OCI-LY7 (cell line): ENCODE data around the gene ANO6. TPM values are rescaled to one million over a fixed set of nuclear protein-coding genes. Genes with fewer than 3 reads are reported as not detected.
"Not testable (repeated sequence)": the region's sequence is repeated elsewhere in the genome, so short reads cannot be mapped to it uniquely, and the experiment has no call there.

Experiments
- BruUV-seq: library from RNA; stranded (reverse); fragments of 400-500 nt; replicated peaks from 2 replicates; lab custom pipeline; 2021; lab: Mats Ljungman, UMichigan
- CTCF ChIA-PET: fragments of 300-600 bp; sonication (Branson Sonifier 250); formaldehyde crosslinking; loops from one replicate; lab custom pipeline; 2022; ENCODE audit warnings: antibody characterized with exemption; ENCODE audit not compliant: unreplicated experiment; lab: Charles Lee
- POLR2A ChIA-PET: fragments of 300-600 bp; sonication (Branson Sonifier 250); formaldehyde crosslinking; loops from one replicate; lab custom pipeline; 2022; ENCODE audit warnings: antibody characterized with exemption; lab: Charles Lee
- DNase-seq: peaks from one replicate; pipeline ENCODE4 v3.0.0-alpha.2; 2015; ENCODE audit warnings: low spot score
- H2AFZ ChIP-seq: fragments of 200-600 bp; sonication (generic), shearing (Covaris generic); 2 replicates; pipeline ENCODE4 v1.6.1; 2014; ENCODE audit warnings: mild to moderate bottlenecking, antibody characterized with exemption, low read length, moderate library complexity
- H3K27ac ChIP-seq: fragments of 200-600 bp; sonication (generic); 2 replicates; pipeline ENCODE4 v1.5.1; 2014; ENCODE audit warnings: mixed run types, low read depth, mild to moderate bottlenecking, moderate library complexity, low read length, inconsistent platforms; ENCODE audit not compliant: poor library complexity, severe bottlenecking
- H3K36me3 ChIP-seq: fragments of 200-600 bp; sonication (generic); 2 replicates; pipeline ENCODE4 v1.6.1; 2014; ENCODE audit warnings: mild to moderate bottlenecking, antibody characterized with exemption, low read length, moderate library complexity, mixed read lengths; ENCODE audit not compliant: insufficient read depth
- H3K4me1 ChIP-seq: fragments of 200-600 bp; sonication (generic); 2 replicates; pipeline ENCODE4 v1.5.1; 2014; ENCODE audit warnings: mild to moderate bottlenecking, low read length; ENCODE audit not compliant: insufficient read depth, poor library complexity, severe bottlenecking
- H3K4me2 ChIP-seq: fragments of 200-600 bp; sonication (generic); 2 replicates; pipeline ENCODE4 v1.6.1; 2014; ENCODE audit warnings: mild to moderate bottlenecking, low read length
- H3K4me3 ChIP-seq: fragments of 200-600 bp; sonication (generic); 2 replicates; pipeline ENCODE4 v1.5.1; 2014; ENCODE audit warnings: mild to moderate bottlenecking, low read depth, low read length; ENCODE audit not compliant: poor library complexity, severe bottlenecking
- H3K79me2 ChIP-seq: fragments of 200-600 bp; sonication (generic); 2 replicates; pipeline ENCODE4 v1.6.1; 2016; ENCODE audit warnings: low read depth, mild to moderate bottlenecking, low read length, moderate library complexity, mixed read lengths; ENCODE audit not compliant: insufficient read depth
- H3K9me2 ChIP-seq: fragments of 200-600 bp; sonication (generic); 2 replicates; pipeline ENCODE4 v1.6.1; 2016; ENCODE audit warnings: mild to moderate bottlenecking, low read length, mixed read lengths; ENCODE audit not compliant: insufficient read depth
- H3K9me3 ChIP-seq: fragments of 200-600 bp; sonication (generic); 2 replicates; pipeline ENCODE4 v1.6.1; 2014; ENCODE audit warnings: mild to moderate bottlenecking, mixed run types, low read length, mixed read lengths
- H4K20me1 ChIP-seq: fragments of 200-600 bp; sonication (generic); 2 replicates; pipeline ENCODE4 v1.6.1; 2014; ENCODE audit warnings: mild to moderate bottlenecking, antibody characterized with exemption, low read length, moderate library complexity, mixed read lengths; ENCODE audit not compliant: insufficient read depth
- EZH2phosphoT487 ChIP-seq: fragments of 200-600 bp; sonication (generic); IDR thresholded peaks from 2 replicates; pipeline ENCODE4 v1.6.1; 2018; ENCODE audit warnings: low read depth, borderline replicate concordance, mild to moderate bottlenecking, mixed run types, antibody characterized with exemption, low read length, moderate library complexity, mixed read lengths
- intact Hi-C: fragments of 100-400 bp; cut with micrococcal nuclease; formaldehyde crosslinking; loops from one replicate; pipeline ENCODE4 v1.10.0; 2022; ENCODE audit not compliant: unreplicated experiment
- total RNA-seq, 2 experiments: library from RNA; depleted of rRNA in 1 of 2; stranded (reverse); fragments of >200 nt in 1 of 2; shearing (Covaris generic) in 1 of 2; gene quantifications; 2 replicates each; pipeline ENCODE4 v1.2.3, GENCODE V29; 2014 to 2022
- TF ChIP-seq, protein P1 (sequence below): fragments of 200-600 bp; sonication (generic); conservative IDR thresholded peaks from 2 replicates; pipeline ENCODE4 v1.5.1; 2014; ENCODE audit warnings: mild to moderate bottlenecking, antibody characterized with exemption, low read length, moderate library complexity, mixed read lengths

The ANO6 gene
- total RNA-seq, 2 experiments from 2014 or later: 15.0 to 17.7 TPM

DNA sequence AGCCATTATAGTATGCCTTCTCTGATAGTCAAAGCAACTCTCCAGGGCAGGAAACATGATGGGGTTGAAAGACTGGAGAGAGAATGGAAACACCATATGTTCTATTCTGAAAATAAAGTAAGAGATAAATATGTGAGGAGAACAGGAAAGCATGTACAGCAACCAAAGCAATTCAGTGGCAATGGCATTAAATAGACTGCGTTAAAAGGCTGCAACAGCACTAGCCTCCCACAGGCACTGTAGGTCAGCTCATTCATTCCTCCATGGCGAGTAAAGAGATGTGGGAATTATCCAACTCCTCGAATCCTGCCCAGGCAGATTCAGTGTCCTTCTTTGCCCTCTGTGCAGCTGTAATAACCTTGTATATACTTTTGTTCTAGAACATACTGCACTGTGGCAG is 43.8 kb downstream of the ANO6 start:
- ChIA-PET CTCF (no interaction called here), POLR2A (interaction anchor here (1.1 kb wide), 1 partner anchor 9 kb away, joined by 5 read pairs; no protein-coding TSS in a partner anchor)
- Histone ChIP-seq H3K4me1 (peaks cover 17% of the 10 kb centered on the region), H3K36me3 (no peaks in the 10 kb centered on the region), H3K9me2 (no peaks in the 10 kb centered on the region), H3K27ac (no peak overlapping the region), H3K4me3 (no peak overlapping the region), H3K4me2 (no peak overlapping the region), H4K20me1 (no peaks in the 10 kb centered on the region), H3K9me3 (no peaks in the 10 kb centered on the region), H2AFZ (no peak overlapping the region), H3K79me2 (no peaks in the 10 kb centered on the region)
- TF ChIP-seq EZH2phosphoT487: no peak
- TF ChIP-seq, protein P1, sequence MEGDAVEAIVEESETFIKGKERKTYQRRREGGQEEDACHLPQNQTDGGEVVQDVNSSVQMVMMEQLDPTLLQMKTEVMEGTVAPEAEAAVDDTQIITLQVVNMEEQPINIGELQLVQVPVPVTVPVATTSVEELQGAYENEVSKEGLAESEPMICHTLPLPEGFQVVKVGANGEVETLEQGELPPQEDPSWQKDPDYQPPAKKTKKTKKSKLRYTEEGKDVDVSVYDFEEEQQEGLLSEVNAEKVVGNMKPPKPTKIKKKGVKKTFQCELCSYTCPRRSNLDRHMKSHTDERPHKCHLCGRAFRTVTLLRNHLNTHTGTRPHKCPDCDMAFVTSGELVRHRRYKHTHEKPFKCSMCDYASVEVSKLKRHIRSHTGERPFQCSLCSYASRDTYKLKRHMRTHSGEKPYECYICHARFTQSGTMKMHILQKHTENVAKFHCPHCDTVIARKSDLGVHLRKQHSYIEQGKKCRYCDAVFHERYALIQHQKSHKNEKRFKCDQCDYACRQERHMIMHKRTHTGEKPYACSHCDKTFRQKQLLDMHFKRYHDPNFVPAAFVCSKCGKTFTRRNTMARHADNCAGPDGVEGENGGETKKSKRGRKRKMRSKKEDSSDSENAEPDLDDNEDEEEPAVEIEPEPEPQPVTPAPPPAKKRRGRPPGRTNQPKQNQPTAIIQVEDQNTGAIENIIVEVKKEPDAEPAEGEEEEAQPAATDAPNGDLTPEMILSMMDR: no peak
- intact Hi-C loops: loop anchor here (10.0 kb wide), 1 partner anchor 85 kb away; no protein-coding TSS in a partner anchor
- BruUV-seq: no TSS peak
- no peak for DNase-seq

DNA sequence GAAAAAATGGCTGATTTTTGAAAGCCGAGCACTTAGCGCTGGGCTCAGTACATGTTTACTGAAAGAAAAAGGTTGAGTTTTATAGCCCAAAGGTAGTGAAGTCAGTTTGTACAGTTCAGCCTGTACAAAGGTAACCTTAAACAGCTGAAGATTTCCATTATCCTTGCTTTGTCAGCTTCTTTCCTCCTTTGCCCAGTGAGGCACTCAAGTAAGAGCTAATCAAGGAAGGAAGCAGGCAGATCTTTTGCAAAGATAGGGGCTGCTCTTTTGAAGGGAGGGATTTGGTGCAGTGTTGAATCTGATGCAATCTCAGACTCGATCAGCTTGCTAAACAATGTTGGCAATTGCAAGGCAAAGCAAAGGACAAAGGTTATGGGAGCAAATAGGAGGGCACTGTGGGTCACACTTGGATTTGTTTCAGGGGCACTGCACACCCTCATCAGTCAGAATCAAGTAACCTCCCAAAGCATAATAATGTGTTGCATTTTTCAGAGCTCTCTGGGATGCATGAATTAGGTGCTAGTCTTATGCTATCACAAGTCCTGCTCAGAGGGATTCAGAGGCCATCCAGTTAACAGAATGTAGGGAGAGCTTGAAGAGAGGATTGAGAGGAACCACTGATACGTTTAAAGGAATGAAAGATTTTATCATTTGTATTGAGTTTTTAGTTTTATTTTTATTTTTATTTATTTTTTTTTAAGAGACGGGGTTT is 44.4 kb downstream of the ANO6 start:
- Histone ChIP-seq H2AFZ (no peak overlapping the region), H3K4me1 (peaks cover 17% of the 10 kb centered on the region), H3K79me2 (no peaks in the 10 kb centered on the region), H3K27ac (no peak overlapping the region), H3K9me2 (no peaks in the 10 kb centered on the region), H3K9me3 (no peaks in the 10 kb centered on the region), H3K4me2 (no peak overlapping the region), H3K4me3 (no peak overlapping the region), H4K20me1 (no peaks in the 10 kb centered on the region), H3K36me3 (no peaks in the 10 kb centered on the region)
- intact Hi-C loops: loop anchor here (10.0 kb wide), 1 partner anchor 85 kb away; no protein-coding TSS in a partner anchor
- ChIA-PET POLR2A (interaction anchor here (1.1 kb wide), 1 partner anchor 8 kb away, joined by 5 read pairs; no protein-coding TSS in a partner anchor), CTCF (no interaction called here)
- no peak for TF ChIP-seq EZH2phosphoT487
- TF ChIP-seq, protein P1: no peak
- BruUV-seq: no TSS peak
- DNase-seq: no peak

DNA sequence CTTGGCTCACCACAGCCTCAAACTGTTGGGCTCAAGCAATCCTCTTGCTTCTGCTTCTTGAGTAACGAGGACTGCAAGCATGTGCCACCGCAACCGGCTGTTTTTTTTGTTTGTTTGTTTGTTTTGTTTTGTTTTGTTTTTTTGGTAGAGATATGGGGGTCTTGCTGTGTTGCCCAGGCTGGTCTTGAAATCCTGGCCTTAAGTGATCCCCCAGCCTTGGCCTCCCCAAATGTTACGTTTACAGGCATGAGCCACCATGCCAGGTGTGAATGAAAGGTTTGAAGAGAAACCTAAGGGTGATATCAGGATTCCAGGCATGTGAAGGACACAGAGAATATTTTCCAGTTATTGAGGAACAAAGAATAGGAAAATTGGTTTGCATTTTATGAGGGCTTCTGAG is 45.0 kb downstream of the ANO6 start:
- Histone ChIP-seq H3K4me2 (no peak overlapping the region), H3K36me3 (no peaks in the 10 kb centered on the region), H3K79me2 (no peaks in the 10 kb centered on the region), H3K9me2 (no peaks in the 10 kb centered on the region), H3K27ac (no peak overlapping the region), H3K4me1 (peaks cover 16% of the 10 kb centered on the region), H4K20me1 (no peaks in the 10 kb centered on the region), H2AFZ (no peak overlapping the region), H3K9me3 (no peaks in the 10 kb centered on the region), H3K4me3 (no peak overlapping the region)
- no TSS peak for BruUV-seq
- no peak for DNase-seq
- TF ChIP-seq EZH2phosphoT487: no peak
- TF ChIP-seq, protein P1: no peak
- CTCF ChIA-PET: no interaction called here
- intact Hi-C loops: loop anchor here (10.0 kb wide), 1 partner anchor 86 kb away; no protein-coding TSS in a partner anchor
- POLR2A ChIA-PET: interaction anchor here (1.1 kb wide), 1 partner anchor 8 kb away, joined by 5 read pairs; no protein-coding TSS in a partner anchor

DNA sequence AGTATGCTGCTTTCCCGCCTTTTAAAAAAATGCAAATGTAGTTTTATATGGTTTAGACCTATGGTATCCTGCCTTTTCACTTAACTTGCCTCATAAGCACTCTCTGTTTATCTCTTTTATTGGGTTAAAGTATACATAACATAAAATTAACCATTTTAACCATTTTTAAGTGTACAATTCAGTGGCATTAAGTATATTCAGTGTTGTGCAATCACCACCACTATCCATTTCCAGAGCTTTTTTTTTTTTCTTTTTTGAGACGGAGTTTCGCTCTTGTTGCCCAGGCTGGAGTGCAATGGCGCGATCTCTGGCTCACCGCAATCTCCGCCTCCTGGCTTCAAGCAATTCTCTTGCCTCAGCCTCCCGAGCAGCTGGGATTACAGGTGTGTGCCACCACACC is 46.3 kb downstream of the ANO6 start:
- H3K79me2 ChIP-seq, DNase-seq, H3K36me3 ChIP-seq, H3K9me3 ChIP-seq, H3K27ac ChIP-seq, BruUV-seq, H3K4me1 ChIP-seq, CTCF ChIA-PET, POLR2A ChIA-PET, H2AFZ ChIP-seq, H3K4me3 ChIP-seq, H3K9me2 ChIP-seq, H3K4me2 ChIP-seq, H4K20me1 ChIP-seq: not testable (repeated sequence)
- intact Hi-C loops: loop anchor here (10.0 kb wide), 1 partner anchor 87 kb away; no protein-coding TSS in a partner anchor
